Occipital lobe (tissue), 2 donors: ENCODE measurements around the gene ABHD18. TPM values are rescaled to one million over a fixed set of nuclear protein-coding genes. Genes with fewer than 3 reads are reported as not detected.
A peak's percentile ranks its signal among the peaks of the same experiment; 100 is the strongest.
"Not testable (repeated sequence)": the region's sequence is repeated elsewhere in the genome, so short reads cannot be mapped to it uniquely, and the experiment has no call there.

ENCODE experiments used
- DNase-seq: peaks from one replicate; lab custom pipeline; 2025; lab: John Stamatoyannopoulos, UW
- total RNA-seq: library from RNA; depleted of rRNA; stranded (reverse); fragments of >200 nt; gene quantifications from one replicate; pipeline ENCODE4 v1.2.3, GENCODE V29; 2014

Gene ABHD18
- total RNA-seq, 1 donor from 2014 or later = 24.3 TPM

DNA sequence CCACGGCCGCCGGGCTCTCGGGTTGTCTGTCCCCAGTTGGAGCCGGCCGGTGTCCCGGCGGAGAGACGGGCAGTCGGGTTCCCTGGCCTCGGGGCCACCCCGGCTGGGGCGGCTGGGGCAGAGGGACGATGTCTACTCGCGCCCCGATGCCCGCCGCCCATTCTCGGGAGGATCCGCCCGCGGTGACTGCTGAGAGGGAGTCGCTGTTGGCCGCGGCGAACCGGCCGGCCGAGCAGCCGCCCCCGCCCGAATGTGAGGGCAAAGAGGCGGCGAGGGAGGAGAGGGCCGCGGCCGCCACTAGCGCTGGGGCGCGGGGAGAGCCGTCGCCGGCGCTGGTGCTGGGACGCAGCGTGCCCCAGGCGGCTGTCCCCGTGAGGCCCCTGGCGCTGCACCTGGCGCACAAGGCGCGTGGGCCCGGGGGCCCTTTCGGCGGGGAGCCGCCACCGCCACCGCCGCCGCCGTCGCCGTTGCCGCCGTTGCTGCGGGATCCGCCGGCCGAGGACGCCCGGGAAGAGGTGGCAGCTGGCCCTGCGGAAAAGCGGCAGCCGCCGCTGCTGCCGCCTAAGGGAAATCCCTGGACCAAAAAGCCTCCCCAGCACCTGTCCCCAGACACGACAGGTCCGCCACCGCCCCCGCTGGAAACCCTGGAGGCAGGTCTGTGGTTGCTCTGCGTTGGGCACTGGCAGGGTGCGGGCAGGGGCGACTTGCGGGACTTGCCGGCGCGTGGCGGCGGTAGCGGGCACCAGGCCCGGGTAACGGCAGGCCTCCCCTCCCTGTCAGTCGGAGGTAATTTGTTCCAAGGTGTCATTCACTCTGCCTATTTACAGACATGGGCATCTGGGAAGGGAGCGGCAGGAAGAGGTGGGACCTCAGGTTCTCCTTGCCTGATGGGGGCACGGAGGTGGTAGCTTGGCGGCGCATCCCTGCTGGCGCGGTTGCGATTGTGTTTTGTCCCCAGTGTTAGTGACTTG is 96.6 kb downstream of the ABHD18 start:
- peak; percentile 59 for DNase-seq

DNA sequence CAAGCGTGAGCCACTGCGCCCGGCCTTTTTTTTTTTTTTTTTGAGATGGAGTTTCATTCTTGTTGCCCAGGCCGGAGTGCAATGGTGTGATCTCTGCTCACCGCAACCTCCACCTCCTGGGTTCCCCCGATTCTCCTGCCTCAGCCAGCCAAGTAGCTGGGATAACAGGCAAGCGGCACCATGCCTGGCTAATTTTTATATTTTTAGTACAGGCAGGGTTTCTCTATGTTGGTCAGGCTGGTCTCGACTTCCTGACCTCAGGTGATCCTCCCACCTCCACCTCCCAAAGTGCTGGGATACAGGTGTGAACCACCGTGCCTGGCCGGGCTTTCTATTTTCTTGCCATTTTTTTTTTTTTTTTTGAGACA is 101.2 kb downstream of the ABHD18 start:
- DNase-seq = not testable (repeated sequence)

DNA sequence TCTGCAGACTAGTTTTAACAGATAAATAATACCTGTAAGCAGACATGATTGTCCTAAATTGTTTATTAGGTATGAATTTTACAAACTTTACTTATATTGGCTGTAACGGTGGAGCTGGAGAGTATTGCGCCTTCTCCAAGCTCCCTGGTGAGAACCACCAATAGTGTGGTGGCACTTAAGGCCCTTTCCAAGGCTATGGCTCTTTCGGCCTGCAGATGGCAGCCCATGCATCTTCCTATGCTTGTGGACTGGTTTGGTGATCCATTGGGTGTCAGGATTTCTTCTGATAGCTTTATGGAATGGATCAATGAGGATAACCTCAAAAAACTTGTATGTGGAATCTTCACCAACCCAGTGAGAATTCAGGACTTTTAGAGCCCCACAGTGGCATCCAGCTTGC is 103.7 kb downstream of the ABHD18 start:
- DNase-seq = no peak

DNA sequence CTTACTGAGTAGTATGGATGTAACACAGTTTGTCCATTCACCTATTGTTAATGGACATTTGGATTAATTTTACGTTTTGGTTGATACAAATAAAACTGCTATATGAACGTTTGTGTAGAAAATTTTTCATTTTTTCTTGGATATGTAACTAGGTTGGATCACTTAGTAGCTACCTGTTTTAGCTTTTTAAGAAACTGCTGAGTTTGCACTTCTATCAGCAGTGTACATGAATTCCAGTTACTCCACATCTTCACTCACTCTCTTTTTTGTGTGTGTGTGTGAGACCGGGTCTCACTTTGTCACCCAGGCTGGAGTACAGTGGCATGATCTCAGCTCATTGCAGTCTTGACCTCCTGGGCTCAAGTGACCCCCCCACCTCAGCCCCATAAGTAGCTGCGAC is 111.3 kb downstream of the ABHD18 start:
- no peak for DNase-seq

Other genes starting within 250 kb of the ABHD18 start
- gene SLC25A31, start 235.0 kb upstream of the ABHD18 start, total RNA-seq = 0.16 TPM
- 10.9 TPM for gene HSPA4L, start 183.1 kb upstream of the ABHD18 start, total RNA-seq
- gene PLK4, start 84.5 kb upstream of the ABHD18 start, total RNA-seq = 11.7 TPM
- 82.7 TPM for gene MFSD8, start 233 bp upstream of the ABHD18 start, total RNA-seq
- 61.8 TPM for gene LARP1B, start 95.9 kb downstream of the ABHD18 start, total RNA-seq